HepG2 (cell line): ENCODE measurements around the gene ULK4. TPM values are rescaled to one million over a fixed set of nuclear protein-coding genes. Genes with fewer than 3 reads are reported as not detected.

Experiments
- ATAC-seq: fragments of 200-7000 bp; cut with Tn5 transposase; 3 replicates; pipeline ENCODE4 v1.9.1; 2020; ENCODE audit warnings: mild to moderate bottlenecking, moderate library complexity
- BruUV-seq: library from RNA; stranded (reverse); fragments of 400-500 nt; replicated peaks from 2 replicates; lab custom pipeline; 2021; lab: Mats Ljungman, UMichigan
- CTCF ChIA-PET: fragments of 300-600 bp; formaldehyde crosslinking; extraction: SDS; loops from one replicate; lab custom pipeline; 2021; ENCODE audit warnings: low total read pairs, inconsistent platforms, low intra/inter-chr PET ratio; lab: Yijun Ruan, JAX
- POLR2A ChIA-PET: fragments of 350-600 bp; sonication (Branson Sonifier 250); formaldehyde crosslinking; loops from one replicate; lab custom pipeline; 2020; ENCODE audit warnings: antibody characterized with exemption, inconsistent platforms; lab: Yijun Ruan, JAX
- DNase-seq: peaks from one replicate; pipeline ENCODE4 v3.0.0-alpha.2; 2015; ENCODE audit warnings: low spot score
- FAIRE-seq: peaks from 3 replicates; lab custom pipeline; 2011; peaks lifted over from hg19 to GRCh38; lab: Jason Lieb, UNC
- H2AFZ ChIP-seq: one replicate; pipeline ENCODE4 v1.6.1; 2011; ENCODE audit warnings: low read length, inconsistent platforms
- H3K27ac ChIP-seq: fragments of 300-600 bp; 3 replicates; pipeline ENCODE4 v1.8.0; 2011; ENCODE audit warnings: mixed run types, mild to moderate bottlenecking, mixed read lengths, low read length, inconsistent platforms; ENCODE audit not compliant: insufficient read depth; ENCODE audit errors: extremely low read length
- H3K27me3 ChIP-seq, 2 experiments: fragments of 200-600 bp in 1 of 2; 2 replicates in 1 of 2; 3 replicates in 1 of 2; pipeline versions ENCODE4 v1.6.0 to v1.8.0; 2011; ENCODE audit warnings: low read length in 2 of 2, mild to moderate bottlenecking in 2 of 2, moderate library complexity in 2 of 2, inconsistent platforms in 1 of 2; ENCODE audit not compliant: insufficient read depth in 2 of 2, control insufficient read depth in 1 of 2
- H3K36me3 ChIP-seq, 2 experiments: fragments of 200-600 bp in 1 of 2; replicated peaks in 1 of 2; 2 replicates in 1 of 2; 3 replicates in 1 of 2; pipeline versions ENCODE4 v1.5.1 to v1.8.0; 2011; ENCODE audit warnings: low read length in 2 of 2, inconsistent platforms in 1 of 2; ENCODE audit not compliant: insufficient read depth in 2 of 2, control insufficient read depth in 1 of 2
- H3K4me1 ChIP-seq: 2 replicates; pipeline ENCODE4 v1.5.1; 2012; ENCODE audit warnings: low read length, inconsistent platforms; ENCODE audit not compliant: insufficient read depth
- H3K4me2 ChIP-seq: 2 replicates; pipeline ENCODE4 v1.6.0; 2011; ENCODE audit warnings: low read depth, low read length, inconsistent platforms
- H3K4me3 ChIP-seq, 3 experiments: fragments of 200-600 bp in 1 of 3; sonication (generic), shearing (Covaris generic) in 1 of 3; replicated peaks in 1 of 3; 2 replicates each; pipeline ENCODE4 v1.5.1; 2011 to 2016; ENCODE audit warnings: low read length in 3 of 3, inconsistent platforms in 2 of 3, low read depth in 2 of 3, mild to moderate bottlenecking in 2 of 3, control low read depth in 1 of 3, mixed read lengths in 1 of 3; ENCODE audit not compliant: insufficient read depth in 1 of 3
- H3K79me2 ChIP-seq: one replicate; pipeline ENCODE4 v1.6.1; 2011; ENCODE audit warnings: low read length, inconsistent platforms; ENCODE audit not compliant: insufficient read depth
- H3K9ac ChIP-seq: 2 replicates; pipeline ENCODE4 v1.6.0; 2011; ENCODE audit warnings: mild to moderate bottlenecking, low read depth, low read length, inconsistent platforms; ENCODE audit not compliant: insufficient read depth
- H3K9me3 ChIP-seq: 2 replicates; pipeline ENCODE4 v1.5.1; 2012; ENCODE audit warnings: mild to moderate bottlenecking, low read length
- H4K20me1 ChIP-seq: 2 replicates; pipeline ENCODE4 v1.6.0; 2011; ENCODE audit warnings: inconsistent platforms, mild to moderate bottlenecking, low read length, moderate library complexity; ENCODE audit not compliant: insufficient read depth
- ATF6 ChIP-seq: sonication (generic); formaldehyde crosslinking; conservative IDR thresholded peaks from 2 replicates; pipeline ENCODE4 v1.4.0; 2020; ENCODE audit warnings: missing genetic modification reagents
- CBFB ChIP-seq: sonication (generic); formaldehyde crosslinking; IDR thresholded peaks from 2 replicates; pipeline ENCODE4 v1.4.0; 2020; ENCODE audit warnings: missing genetic modification reagents
- FOSL1 ChIP-seq: sonication (generic); formaldehyde crosslinking; IDR thresholded peaks from 2 replicates; pipeline ENCODE4 v1.9.0; 2021; ENCODE audit warnings: missing genetic modification reagents, borderline replicate concordance
- HDAC2 ChIP-seq: sonication (generic); formaldehyde crosslinking; IDR thresholded peaks from 2 replicates; pipeline ENCODE4 v1.4.0; 2020; ENCODE audit warnings: missing genetic modification reagents
- HMG20A ChIP-seq: IDR thresholded peaks from 2 replicates; pipeline ENCODE4 v1.6.1; 2016; ENCODE audit warnings: borderline replicate concordance
- MIER3 ChIP-seq: IDR thresholded peaks from 2 replicates; pipeline ENCODE4 v1.6.1; 2016; ENCODE audit warnings: missing compliant biosample characterization, borderline replicate concordance
- PTBP1 ChIP-seq: fragments of 200-400 bp; formaldehyde crosslinking; IDR thresholded peaks from 2 replicates; pipeline ENCODE4 v1.6.1; 2018; ENCODE audit warnings: low read length, low read depth; ENCODE audit not compliant: poor library complexity, severe bottlenecking
- TRAFD1 ChIP-seq: sonication (generic); formaldehyde crosslinking; IDR thresholded peaks from 2 replicates; pipeline ENCODE4 v1.5.1; 2020; ENCODE audit warnings: missing genetic modification reagents, mild to moderate bottlenecking, borderline replicate concordance
- ZNF160 ChIP-seq: sonication (generic); formaldehyde crosslinking; IDR thresholded peaks from 2 replicates; pipeline ENCODE4 v1.8.0; 2022; ENCODE audit warnings: mild to moderate bottlenecking, inconsistent platforms, missing genetic modification reagents
- WGBS: methylation state at CpG from one replicate; pipeline ENCODE4 v1.1.6; 2017; ENCODE audit warnings: low lambda C conversion rate; 5-methylcytosine and 5-hydroxymethylcytosine counted together
- in situ Hi-C: cut with HindIII; loops from 2 replicates; pipeline ENCODE4 v1.10.0; 2017; ENCODE audit warnings: low pct_unique_long_range_greater_than_20kb; ENCODE audit not compliant: extremely low pct_ligation_motif_present
- intact Hi-C: fragments of 100-400 bp; cut with micrococcal nuclease; formaldehyde crosslinking; loops from one replicate; pipeline ENCODE4 v1.10.0; 2022; ENCODE audit not compliant: unreplicated experiment
- polyA plus RNA-seq, 8 experiments: library from polyadenylated mRNA; depleted of rRNA in 3 of 8; stranded (reverse) in 7 of 8; unstranded in 1 of 8; fragments of >200 nt; fragmentation: Illumina TruSeq in 4 of 8; extraction: Trizol in 4 of 8; gene quantifications; 2 replicates each; pipeline versions ENCODE4 v1.2.1 to v1.2.3, GENCODE V29; 2011 to 2016; ENCODE audit warnings: low read depth in 4 of 8, missing spikeins in 1 of 8, mixed read lengths in 1 of 8; ENCODE audit not compliant: insufficient read depth in 1 of 8
- total RNA-seq, 5 experiments: library from RNA; depleted of rRNA; stranded (reverse); fragments of >200 nt; fragmentation: Illumina TruSeq; extraction: Trizol; gene quantifications; 2 replicates each; pipeline ENCODE4 v1.2.3, GENCODE V29; 2016; ENCODE audit warnings: low read depth in 1 of 5
- TF ChIP-seq, protein P1 (sequence below): sonication (generic); formaldehyde crosslinking; IDR thresholded peaks from 2 replicates; pipeline ENCODE4 v1.4.0; 2020; ENCODE audit warnings: missing genetic modification reagents, borderline replicate concordance
- TF ChIP-seq, protein P2 (sequence below): sonication (generic); formaldehyde crosslinking; conservative IDR thresholded peaks from 2 replicates; pipeline ENCODE4 v1.4.0; 2020; ENCODE audit warnings: missing genetic modification reagents
- TF ChIP-seq, protein P3 (sequence below): sonication (generic); formaldehyde crosslinking; IDR thresholded peaks from 2 replicates; pipeline ENCODE4 v1.5.1; 2020; ENCODE audit warnings: missing genetic modification reagents, mild to moderate bottlenecking, borderline replicate concordance

ULK4 gene
- total and polyA plus RNA-seq, 2 of the 13 experiments (the other 11 are each of a cell fraction or from before 2014, with no cell fraction given): 6.7 to 11.8 TPM

DNA sequence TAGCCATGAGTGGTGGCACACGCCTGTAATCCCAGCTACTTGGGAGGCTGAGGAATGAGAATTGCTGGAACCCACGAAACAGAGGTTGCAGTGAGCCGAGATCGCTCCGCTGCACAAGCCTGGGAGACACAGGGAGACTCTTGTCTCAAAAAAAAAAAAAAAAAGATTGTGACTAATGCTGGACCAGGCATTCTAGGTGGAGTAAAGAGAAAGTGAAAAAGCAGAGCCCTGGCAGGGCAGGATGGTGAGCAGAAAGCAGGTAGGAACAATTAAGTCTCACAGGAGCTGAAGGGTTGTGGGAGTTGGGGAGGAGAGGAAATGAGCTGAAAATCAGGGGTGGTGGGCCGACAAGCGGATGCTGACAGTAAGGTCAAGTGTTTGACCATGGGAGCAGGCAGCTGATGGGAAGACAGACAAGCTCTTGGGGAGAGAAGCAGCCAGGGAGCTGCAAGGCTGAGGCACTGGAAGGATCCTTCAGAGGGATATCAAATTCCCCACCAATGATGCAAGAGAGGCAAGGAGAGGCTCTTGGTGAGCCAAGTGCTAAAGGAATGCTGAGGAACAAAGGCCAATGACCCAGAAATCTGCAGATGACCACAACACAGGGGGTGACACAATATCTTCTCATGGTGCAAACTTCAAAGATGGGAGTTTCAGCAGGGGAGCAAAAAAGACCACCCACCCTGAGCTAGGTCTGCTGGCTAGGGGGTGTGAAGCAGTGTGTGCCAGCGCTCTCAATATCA is 251.1 kb downstream of the ULK4 start:
- BruUV-seq: no TSS peak
- no peak overlapping the region for H3K9ac ChIP-seq
- no peak overlapping the region for H2AFZ ChIP-seq
- in situ Hi-C loops (no loop called here), intact Hi-C loops (loop anchor here (10.0 kb wide), 1 partner anchor 1126 kb away; no protein-coding TSS in a partner anchor)
- ChIA-PET POLR2A (no interaction called here), CTCF (no interaction called here)
- WGBS: 97% methylated on average over 8 of the region's 8 CpGs
- no peaks in the 10 kb centered on the region for H4K20me1 ChIP-seq
- DNase-seq: no peak
- H3K27me3 ChIP-seq: no peaks in the 10 kb centered on the region; a peak in 1 of 5 replicates
- no peaks in the 10 kb centered on the region for H3K36me3 ChIP-seq
- H3K9me3 ChIP-seq: no peaks in the 10 kb centered on the region
- FAIRE-seq: no peak
- ATAC-seq: no peak
- H3K4me3 ChIP-seq: no peak overlapping the region
- no peak overlapping the region for H3K27ac ChIP-seq
- no peaks in the 10 kb centered on the region for H3K79me2 ChIP-seq
- no peak overlapping the region for H3K4me2 ChIP-seq
- no peaks in the 10 kb centered on the region for H3K4me1 ChIP-seq
- TF ChIP-seq, protein P1, sequence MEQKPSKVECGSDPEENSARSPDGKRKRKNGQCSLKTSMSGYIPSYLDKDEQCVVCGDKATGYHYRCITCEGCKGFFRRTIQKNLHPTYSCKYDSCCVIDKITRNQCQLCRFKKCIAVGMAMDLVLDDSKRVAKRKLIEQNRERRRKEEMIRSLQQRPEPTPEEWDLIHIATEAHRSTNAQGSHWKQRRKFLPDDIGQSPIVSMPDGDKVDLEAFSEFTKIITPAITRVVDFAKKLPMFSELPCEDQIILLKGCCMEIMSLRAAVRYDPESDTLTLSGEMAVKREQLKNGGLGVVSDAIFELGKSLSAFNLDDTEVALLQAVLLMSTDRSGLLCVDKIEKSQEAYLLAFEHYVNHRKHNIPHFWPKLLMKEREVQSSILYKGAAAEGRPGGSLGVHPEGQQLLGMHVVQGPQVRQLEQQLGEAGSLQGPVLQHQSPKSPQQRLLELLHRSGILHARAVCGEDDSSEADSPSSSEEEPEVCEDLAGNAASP (CRISPR knock-in tag): no peak
- TF ChIP-seq HMG20A (CRISPR knock-in tag) (no peak), TRAFD1 (CRISPR knock-in tag) (no peak), HDAC2 (CRISPR knock-in tag) (no peak), CBFB (no peak), FOSL1 (CRISPR knock-in tag) (no peak), PTBP1 (no peak), ZNF160 (CRISPR knock-in tag) (no peak), MIER3 (no peak), ATF6 (no peak)
- TF ChIP-seq, protein P2, sequence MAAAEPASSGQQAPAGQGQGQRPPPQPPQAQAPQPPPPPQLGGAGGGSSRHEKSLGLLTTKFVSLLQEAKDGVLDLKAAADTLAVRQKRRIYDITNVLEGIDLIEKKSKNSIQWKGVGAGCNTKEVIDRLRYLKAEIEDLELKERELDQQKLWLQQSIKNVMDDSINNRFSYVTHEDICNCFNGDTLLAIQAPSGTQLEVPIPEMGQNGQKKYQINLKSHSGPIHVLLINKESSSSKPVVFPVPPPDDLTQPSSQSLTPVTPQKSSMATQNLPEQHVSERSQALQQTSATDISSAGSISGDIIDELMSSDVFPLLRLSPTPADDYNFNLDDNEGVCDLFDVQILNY (CRISPR knock-in tag): no peak
- TF ChIP-seq, protein P3, sequence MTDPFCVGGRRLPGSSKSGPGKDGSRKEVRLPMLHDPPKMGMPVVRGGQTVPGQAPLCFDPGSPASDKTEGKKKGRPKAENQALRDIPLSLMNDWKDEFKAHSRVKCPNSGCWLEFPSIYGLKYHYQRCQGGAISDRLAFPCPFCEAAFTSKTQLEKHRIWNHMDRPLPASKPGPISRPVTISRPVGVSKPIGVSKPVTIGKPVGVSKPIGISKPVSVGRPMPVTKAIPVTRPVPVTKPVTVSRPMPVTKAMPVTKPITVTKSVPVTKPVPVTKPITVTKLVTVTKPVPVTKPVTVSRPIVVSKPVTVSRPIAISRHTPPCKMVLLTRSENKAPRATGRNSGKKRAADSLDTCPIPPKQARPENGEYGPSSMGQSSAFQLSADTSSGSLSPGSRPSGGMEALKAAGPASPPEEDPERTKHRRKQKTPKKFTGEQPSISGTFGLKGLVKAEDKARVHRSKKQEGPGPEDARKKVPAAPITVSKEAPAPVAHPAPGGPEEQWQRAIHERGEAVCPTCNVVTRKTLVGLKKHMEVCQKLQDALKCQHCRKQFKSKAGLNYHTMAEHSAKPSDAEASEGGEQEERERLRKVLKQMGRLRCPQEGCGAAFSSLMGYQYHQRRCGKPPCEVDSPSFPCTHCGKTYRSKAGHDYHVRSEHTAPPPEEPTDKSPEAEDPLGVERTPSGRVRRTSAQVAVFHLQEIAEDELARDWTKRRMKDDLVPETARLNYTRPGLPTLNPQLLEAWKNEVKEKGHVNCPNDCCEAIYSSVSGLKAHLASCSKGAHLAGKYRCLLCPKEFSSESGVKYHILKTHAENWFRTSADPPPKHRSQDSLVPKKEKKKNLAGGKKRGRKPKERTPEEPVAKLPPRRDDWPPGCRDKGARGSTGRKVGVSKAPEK (CRISPR knock-in tag): no peak
